Measurements from ENCODE around the gene NTMT1. TPM values are rescaled to one million over a fixed set of nuclear protein-coding genes. Genes with fewer than 3 reads are reported as not detected.
A peak's percentile ranks its signal among the peaks of the same experiment; 100 is the strongest.

NTMT1 gene
- total and polyA plus RNA-seq, 9 of the 15 experiments (the other 6 are each of a cell fraction or from before 2014, with no cell fraction given): 42.1 to 116 (median 74.7) TPM

- POLR2A ChIA-PET: interaction anchor here (1.2 to 1.6 kb wide), 2 partner anchors 10 to 27 kb away, joined by 3 to 6 read pairs; no protein-coding TSS in a partner anchor
- no peaks in the 10 kb centered on the region for H3K9me1 ChIP-seq (ENCODE audit: control insufficient read depth, insufficient read depth, low read length)
Measured at GRCh38 chr9:129598089-129598596, 27.8 kb upstream of the NTMT1 start.

More at GRCh38 chr9:129598089-129598596, 27.8 kb upstream of the NTMT1 start:
- no peak for ATAC-seq
- Histone ChIP-seq H3K79me2 (ENCODE audit: control insufficient read depth, insufficient read depth, low read length) (no peaks in the 10 kb centered on the region), H3K9ac (ENCODE audit: insufficient read depth in 1 of 2, low read depth in 2 of 2, low read length in 2 of 2) (peak overlapping the region in 1 of 2 experiments; percentile 56; a peak in 1 of 4 replicates), H3K9me3 (replicated peaks; ENCODE audit: control insufficient read depth, insufficient read depth, low read depth, low read length) (no peaks in the 10 kb centered on the region), H3K4me2 (ENCODE audit: insufficient read depth, low read length) (no peak overlapping the region), H3K36me3 (ENCODE audit: control insufficient read depth, insufficient read depth, low read length) (no peaks in the 10 kb centered on the region), H3K4me3 (no peak overlapping the region), H4K20me1 (replicated peaks; ENCODE audit: control insufficient read depth, insufficient read depth, low read length) (no peaks in the 10 kb centered on the region), H2AFZ (ENCODE audit: low read depth, low read length) (no peak overlapping the region), H3K4me1 (replicated peaks in 1 of 2; ENCODE audit: control insufficient read depth in 2 of 2, insufficient read depth in 2 of 2, low read length in 2 of 2) (peaks cover 26 to 45% of the 10 kb centered on the region in 2 experiments), H3K27me3 (ENCODE audit: control insufficient read depth in 2 of 2, insufficient read depth in 2 of 2, low read length in 2 of 2) (no peaks in the 10 kb centered on the region), H3K27ac (ENCODE audit: extremely low read depth, low read depth, low read length) (no peak overlapping the region)
- no peak for DNase-seq (ENCODE audit: extremely low read depth in 1 of 4, low spot score in 3 of 4)
- in situ Hi-C loops (cut with MboI): no loop called here
- no peak for FAIRE-seq
- BruUV-seq (replicated peaks): no TSS peak
- CTCF ChIA-PET (ENCODE audit: low intra/inter-chr PET ratio): no interaction called here
- WGBS (ENCODE audit: insufficient coverage, low coverage, missing lambda C conversion rate): 86% methylated on average over 13 of the region's 14 CpGs
- intact Hi-C loops (cut with micrococcal nuclease): loop anchor here (10.0 kb wide), 1 partner anchor 193 kb away; no protein-coding TSS in a partner anchor
- TF ChIP-seq TCF7 (IDR thresholded peaks at IDR 0.05; ENCODE audit: borderline replicate concordance) (no peak), ZC3H11A (IDR thresholded peaks at IDR 0.05; ENCODE audit: low read depth, low read length) (no peak), ZBTB33 (CRISPR knock-in tag; IDR thresholded peaks at IDR 0.05) (peak; percentile 84), HCFC1 (IDR thresholded peaks at IDR 0.05; ENCODE audit: low read depth, low read length) (no peak)

All from K562 (cell line).